IMR-90 (cell line): Measurements from ENCODE around the gene CST3. TPM values are rescaled to one million over a fixed set of nuclear protein-coding genes. Genes with fewer than 3 reads are reported as not detected.

ENCODE experiments used
- ATAC-seq: fragments of 200-7000 bp; cut with Tn5 transposase; 2 replicates; pipeline ENCODE4 v1.9.1; 2020; ENCODE audit warnings: low read depth, mild to moderate bottlenecking, moderate library complexity
- BruUV-seq: library from RNA; stranded (reverse); fragments of 400-500 nt; replicated peaks from 2 replicates; lab custom pipeline; 2021; lab: Mats Ljungman, UMichigan
- CTCF ChIA-PET: fragments of 300-600 bp; formaldehyde crosslinking; extraction: SDS; loops from one replicate; lab custom pipeline; 2021; ENCODE audit warnings: antibody characterized with exemption; lab: Yijun Ruan, JAX
- POLR2A ChIA-PET: fragments of 300-600 bp; sonication (Branson Sonifier 250); formaldehyde crosslinking; loops from one replicate; lab custom pipeline; 2022; ENCODE audit warnings: antibody characterized with exemption; ENCODE audit not compliant: unreplicated experiment; lab: Charles Lee
- DNase-seq: peaks from one replicate; pipeline ENCODE4 v3.0.0; 2013
- H2AFZ ChIP-seq: replicated peaks from 2 replicates; pipeline ENCODE3; 2013; ENCODE audit warnings: low read length, mild to moderate bottlenecking; ENCODE audit not compliant: poor library complexity
- H2AK5ac ChIP-seq: 2 replicates; pipeline ENCODE4 v1.6.1; 2013; ENCODE audit warnings: low read depth, low read length, inconsistent platforms
- H2AK9ac ChIP-seq: replicated peaks from 2 replicates; pipeline ENCODE3; 2013; ENCODE audit warnings: mild to moderate bottlenecking, low read depth, low read length, moderate library complexity; ENCODE audit not compliant: poor library complexity
- H2BK120ac ChIP-seq: 2 replicates; pipeline ENCODE4 v1.6.1; 2013; ENCODE audit warnings: low read depth, low read length, inconsistent platforms
- H2BK15ac ChIP-seq: 3 replicates; pipeline ENCODE4 v1.6.1; 2013; ENCODE audit warnings: low read depth, low read length, inconsistent platforms
- H2BK20ac ChIP-seq: 2 replicates; pipeline ENCODE4 v1.6.1; 2013; ENCODE audit warnings: low read depth, mild to moderate bottlenecking, inconsistent platforms, low read length, moderate library complexity
- H2BK5ac ChIP-seq: 2 replicates; pipeline ENCODE4 v1.6.1; 2013; ENCODE audit warnings: mild to moderate bottlenecking, low read depth, low read length, inconsistent platforms; ENCODE audit not compliant: poor library complexity, severe bottlenecking
- H3K14ac ChIP-seq: replicated peaks from 2 replicates; pipeline ENCODE4 v1.6.1; 2013; ENCODE audit warnings: low read depth, low read length, inconsistent platforms
- H3K18ac ChIP-seq: 2 replicates; pipeline ENCODE4 v1.6.1; 2013; ENCODE audit warnings: low read depth, low read length, control low read depth
- H3K23ac ChIP-seq: 2 replicates; pipeline ENCODE4 v1.6.1; 2013; ENCODE audit warnings: low read depth, low read length, inconsistent platforms
- H3K27ac ChIP-seq: 2 replicates; pipeline ENCODE4 v1.5.1; 2013; ENCODE audit warnings: mild to moderate bottlenecking, control low read depth, low read length; ENCODE audit not compliant: insufficient read depth
- H3K27me3 ChIP-seq: 2 replicates; pipeline ENCODE4 v1.6.1; 2013; ENCODE audit warnings: low read length; ENCODE audit not compliant: control insufficient read depth, insufficient read depth
- H3K36me3 ChIP-seq: 2 replicates; pipeline ENCODE4 v1.6.1; 2013; ENCODE audit warnings: low read length, mixed read lengths; ENCODE audit not compliant: control insufficient read depth, insufficient read depth
- H3K4ac ChIP-seq: 2 replicates; pipeline ENCODE4 v1.6.1; 2013; ENCODE audit warnings: low read depth, low read length, inconsistent platforms
- H3K4me1 ChIP-seq: 2 replicates; pipeline ENCODE4 v1.6.1; 2013; ENCODE audit warnings: low read length, mixed read lengths; ENCODE audit not compliant: control insufficient read depth, insufficient read depth
- H3K4me2 ChIP-seq: 2 replicates; pipeline ENCODE4 v1.6.1; 2013; ENCODE audit warnings: low read depth, mild to moderate bottlenecking, control low read depth, low read length, moderate library complexity
- H3K4me3 ChIP-seq: 2 replicates; pipeline ENCODE4 v1.5.1; 2013; ENCODE audit warnings: low read depth, mild to moderate bottlenecking, control low read depth, low read length, moderate library complexity; ENCODE audit not compliant: insufficient read depth
- H3K56ac ChIP-seq: 2 replicates; pipeline ENCODE4 v1.6.1; 2013; ENCODE audit warnings: low read length, inconsistent platforms; ENCODE audit not compliant: insufficient read depth; ENCODE audit errors: extremely low read depth
- H3K79me1 ChIP-seq, 2 experiments: 2 replicates each; pipeline ENCODE4 v1.6.1; 2013; ENCODE audit warnings: low read length in 2 of 2, inconsistent platforms in 1 of 2, low read depth in 1 of 2
- H3K9ac ChIP-seq: 2 replicates; pipeline ENCODE4 v1.6.1; 2013; ENCODE audit warnings: low read depth, low read length, control low read depth
- H3K9me1 ChIP-seq: 2 replicates; pipeline ENCODE4 v1.6.1; 2013; ENCODE audit warnings: low read length, inconsistent platforms; ENCODE audit not compliant: insufficient read depth
- H3K9me3 ChIP-seq: 2 replicates; pipeline ENCODE4 v1.6.1; 2013; ENCODE audit warnings: low read length; ENCODE audit not compliant: control insufficient read depth, insufficient read depth
- H4K20me1 ChIP-seq: 2 replicates; pipeline ENCODE4 v1.6.1; 2013; ENCODE audit warnings: low read length, inconsistent platforms; ENCODE audit not compliant: insufficient read depth
- H4K5ac ChIP-seq: 2 replicates; pipeline ENCODE4 v1.6.1; 2013; ENCODE audit warnings: mild to moderate bottlenecking, low read depth, low read length, control low read depth
- H4K8ac ChIP-seq, 2 experiments: 2 replicates each; pipeline ENCODE4 v1.6.1; 2013; ENCODE audit warnings: low read depth in 2 of 2, low read length in 2 of 2, control low read depth in 1 of 2, inconsistent platforms in 1 of 2
- H4K91ac ChIP-seq: 2 replicates; pipeline ENCODE4 v1.6.1; 2013; ENCODE audit warnings: low read depth, low read length, inconsistent platforms; ENCODE audit not compliant: insufficient read depth
- CEBPB ChIP-seq: IDR thresholded peaks from 2 replicates; pipeline ENCODE4 v1.6.1; 2012; ENCODE audit warnings: low read depth, low read length, improper control_type of control experiment
- CHD1 ChIP-seq: IDR thresholded peaks from 2 replicates; pipeline ENCODE4 v1.6.1; 2012; ENCODE audit warnings: low read depth, low read length, improper control_type of control experiment
- CTCF ChIP-seq: conservative IDR thresholded peaks from 2 replicates; pipeline ENCODE4 v1.5.1; 2012; ENCODE audit warnings: mild to moderate bottlenecking, low read depth, low read length, improper control_type of control experiment
- ELK1 ChIP-seq: fragments of 150-350 bp; IDR thresholded peaks from 2 replicates; pipeline ENCODE4 v1.6.1; 2016; ENCODE audit warnings: low read depth, mild to moderate bottlenecking, low read length, moderate library complexity, borderline replicate concordance
- FOS ChIP-seq: fragments of 150-350 bp; IDR thresholded peaks from 2 replicates; pipeline ENCODE4 v1.6.1; 2016; ENCODE audit warnings: low read depth, low read length
- MAFK ChIP-seq: IDR thresholded peaks from 2 replicates; pipeline ENCODE4 v1.6.1; 2012; ENCODE audit warnings: low read depth, low read length, improper control_type of control experiment
- MAZ ChIP-seq: IDR thresholded peaks from 2 replicates; pipeline ENCODE4 v1.6.1; 2012; ENCODE audit warnings: low read depth, mild to moderate bottlenecking, low read length, improper control_type of control experiment, moderate library complexity, borderline replicate concordance
- MXI1 ChIP-seq: IDR thresholded peaks from 2 replicates; pipeline ENCODE4 v1.6.1; 2012; ENCODE audit warnings: low read depth, mild to moderate bottlenecking, low read length, moderate library complexity, borderline replicate concordance
- NFE2L2 ChIP-seq: fragments of 150-350 bp; IDR thresholded peaks from 2 replicates; pipeline ENCODE4 v1.6.1; 2016; ENCODE audit warnings: low read depth, mild to moderate bottlenecking, low read length
- POLR2A ChIP-seq: IDR thresholded peaks from 2 replicates; pipeline ENCODE4 v1.6.1; 2012; ENCODE audit warnings: mild to moderate bottlenecking, low read depth, low read length
- RAD21 ChIP-seq: IDR thresholded peaks from 2 replicates; pipeline ENCODE4 v1.6.1; 2012; ENCODE audit warnings: low read length, improper control_type of control experiment
- RCOR1 ChIP-seq: IDR thresholded peaks from 2 replicates; pipeline ENCODE4 v1.6.1; 2012; ENCODE audit warnings: mild to moderate bottlenecking, low read length, improper control_type of control experiment; ENCODE audit not compliant: insufficient replicate concordance
- RFX5 ChIP-seq: IDR thresholded peaks from 2 replicates; pipeline ENCODE4 v1.8.0; 2012; ENCODE audit warnings: low read depth, mild to moderate bottlenecking, low read length, moderate library complexity
- SMC3 ChIP-seq: fragments of 150-350 bp; IDR thresholded peaks from 2 replicates; pipeline ENCODE4 v1.6.1; 2016; ENCODE audit warnings: low read depth, mild to moderate bottlenecking, antibody characterized with exemption, low read length, moderate library complexity
- USF2 ChIP-seq: fragments of 150-350 bp; IDR thresholded peaks from 2 replicates; pipeline ENCODE4 v1.6.1; 2017; ENCODE audit warnings: mild to moderate bottlenecking, antibody characterized with exemption, low read length, low read depth
- dilution Hi-C: fragments of 300-500 bp; cut with HindIII; formaldehyde crosslinking; loops from one replicate; pipeline ENCODE4 v1.14.3; 2018; ENCODE audit warnings: low sequenced_read_pairs; ENCODE audit not compliant: unreplicated experiment
- in situ Hi-C: fragments of 300-500 bp; cut with MboI; formaldehyde crosslinking; loops from 3 replicates; pipeline ENCODE4 v1.14.3; 2019; ENCODE audit warnings: low sequenced_read_pairs, inconsistent platforms, mixed read lengths
- intact Hi-C: fragments of 100-400 bp; cut with micrococcal nuclease; formaldehyde crosslinking; loops from 2 replicates; pipeline ENCODE4 v1.10.0; 2022
- polyA plus RNA-seq, 3 experiments: library from polyadenylated mRNA; depleted of rRNA; stranded (reverse); fragments of >200 nt; gene quantifications; 2 replicates each; pipeline ENCODE4 v1.2.3, GENCODE V29; 2012; ENCODE audit warnings: low replicate concordance in 1 of 3
- total RNA-seq: library from RNA; depleted of rRNA; stranded (reverse); fragments of >200 nt; gene quantifications from 2 replicates; pipeline ENCODE4 v1.2.3, GENCODE V29; 2012

CST3 gene
- total and polyA plus RNA-seq, 2 of the 4 experiments (the other 2 are of a cell fraction): 26.0 to 471 TPM

GRCh38 chr20:23652371-23652770 lies 14.6 kb upstream of the CST3 start:
- no peak overlapping the region for H4K8ac ChIP-seq
- no peaks in the 10 kb centered on the region for H3K9me3 ChIP-seq
- intact Hi-C loops (no loop called here), dilution Hi-C loops (no loop called here), in situ Hi-C loops (no loop called here)
- no peak overlapping the region for H3K14ac ChIP-seq
- H3K56ac ChIP-seq: no peak overlapping the region
- peaks cover 4% of the 10 kb centered on the region for H3K27me3 ChIP-seq
- H4K91ac ChIP-seq: no peak overlapping the region
- no peak overlapping the region for H3K23ac ChIP-seq
- no peak overlapping the region for H3K9ac ChIP-seq
- TF ChIP-seq RFX5: no peak
- TF ChIP-seq CTCF: no peak
- TF ChIP-seq CHD1: no peak
- no peak for TF ChIP-seq MXI1
- TF ChIP-seq POLR2A: no peak
- no peak for TF ChIP-seq RCOR1
- no peak for TF ChIP-seq CEBPB
- no peak for TF ChIP-seq MAFK
- TF ChIP-seq RAD21: no peak
- no peak for TF ChIP-seq USF2
- TF ChIP-seq FOS: no peak
- no peak for TF ChIP-seq MAZ
- no peak for TF ChIP-seq SMC3
- TF ChIP-seq ELK1: no peak
- TF ChIP-seq NFE2L2: no peak
- H4K5ac ChIP-seq: no peak overlapping the region
- no peak overlapping the region for H3K18ac ChIP-seq
- no peak overlapping the region for H2BK5ac ChIP-seq
- no peak overlapping the region for H2AK5ac ChIP-seq
- POLR2A ChIA-PET: no interaction called here
- H3K4ac ChIP-seq: no peak overlapping the region
- no TSS peak for BruUV-seq
- CTCF ChIA-PET: no interaction called here
- H2BK120ac ChIP-seq: no peak overlapping the region
- no peak overlapping the region for H3K4me3 ChIP-seq
- H2AFZ ChIP-seq: no peak overlapping the region
- no peaks in the 10 kb centered on the region for H4K20me1 ChIP-seq
- no peaks in the 10 kb centered on the region for H3K79me1 ChIP-seq
- no peaks in the 10 kb centered on the region for H3K9me1 ChIP-seq
- no peak overlapping the region for H2BK15ac ChIP-seq
- H2BK20ac ChIP-seq: no peak overlapping the region
- H2AK9ac ChIP-seq: no peak overlapping the region
- ATAC-seq: peak; percentile 24
- no peak overlapping the region for H3K4me2 ChIP-seq
- no peaks in the 10 kb centered on the region for H3K36me3 ChIP-seq
- H3K4me1 ChIP-seq: 0 out of 2 replicates have a peak, but pooled peaks cover 2% of the 10 kb centered on the region
- DNase-seq: peak; percentile 34
- no peak overlapping the region for H3K27ac ChIP-seq
